Ureter (tissue), 1 donor: ENCODE measurements around the gene AGMO. TPM values are rescaled to one million over a fixed set of nuclear protein-coding genes. Genes with fewer than 3 reads are reported as not detected.

Experiments used
- DNase-seq: peaks from one replicate; pipeline ENCODE4 v3.0.0-alpha.2; 2020; ENCODE audit warnings: low spot score
- total RNA-seq: library from RNA; stranded (reverse); gene quantifications from one replicate; pipeline ENCODE4 v1.2.4, GENCODE V29; 2023
- donor health status: DM: yes; HTN: yes; CAD: no.

The AGMO gene
- total RNA-seq, 1 donor from 2014 or later: 6.8 TPM

DNA sequence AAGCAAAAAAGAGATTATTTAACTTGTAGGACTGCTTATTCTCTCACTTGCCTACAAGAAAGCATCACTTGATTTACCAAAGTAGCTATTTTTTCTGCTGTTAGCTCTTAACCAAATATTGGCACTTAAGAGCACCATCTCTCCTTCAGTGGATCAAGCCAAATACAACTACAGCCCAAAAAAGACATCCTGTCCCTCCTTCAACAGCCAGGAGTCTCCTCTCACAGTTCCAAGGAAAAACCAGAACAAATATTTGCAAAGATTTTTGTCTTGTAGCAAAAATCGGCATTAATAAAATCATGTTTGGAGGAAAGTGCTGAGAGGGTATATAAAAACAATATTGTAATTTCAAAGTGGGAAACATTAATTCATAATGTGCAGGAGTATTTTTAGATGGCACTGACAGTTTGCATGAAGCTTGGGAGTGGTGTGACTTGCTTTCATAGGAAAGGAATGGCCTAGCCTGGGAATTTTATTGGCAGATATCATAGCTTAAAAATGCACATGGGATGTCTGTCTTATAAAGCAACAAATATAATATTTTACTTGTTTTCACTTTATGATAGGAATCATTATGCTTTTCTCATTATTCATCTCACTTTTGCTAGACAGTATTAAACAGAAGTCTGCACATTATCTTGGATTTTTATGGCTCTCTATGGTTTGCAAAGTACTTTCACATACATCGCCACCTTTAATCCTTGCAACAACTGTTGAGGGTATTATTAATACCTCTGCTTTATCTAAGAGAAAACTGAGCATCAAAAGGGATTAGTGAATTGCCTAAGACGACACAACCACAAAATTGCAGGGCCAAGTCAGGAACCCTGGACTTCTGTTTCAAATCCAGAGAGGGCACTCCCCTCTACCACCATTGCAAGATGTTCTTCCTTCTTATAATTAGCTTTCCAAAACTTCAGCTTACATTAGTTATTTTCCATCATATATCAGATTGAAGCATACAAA is 103.5 kb downstream of the AGMO start:
- no peak for DNase-seq

DNA sequence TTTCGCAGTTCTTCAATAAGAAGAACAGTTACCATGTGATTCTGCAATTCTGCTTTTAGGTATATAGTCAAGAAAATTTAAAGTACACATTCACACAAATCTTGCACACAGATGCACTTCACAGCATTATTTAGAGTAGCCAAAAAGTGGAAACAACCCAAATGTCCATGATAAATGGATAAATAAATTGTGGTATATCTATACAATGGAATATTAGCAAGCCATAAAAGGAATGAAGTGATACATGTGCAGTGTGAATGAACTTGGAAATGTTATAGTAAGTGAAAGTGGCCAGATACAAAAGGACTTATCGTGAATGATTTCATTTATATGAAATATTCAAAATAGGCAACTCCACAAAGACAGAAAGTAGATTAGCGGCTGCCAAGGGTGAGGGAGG is 109.1 kb downstream of the AGMO start:
- DNase-seq: no peak

DNA sequence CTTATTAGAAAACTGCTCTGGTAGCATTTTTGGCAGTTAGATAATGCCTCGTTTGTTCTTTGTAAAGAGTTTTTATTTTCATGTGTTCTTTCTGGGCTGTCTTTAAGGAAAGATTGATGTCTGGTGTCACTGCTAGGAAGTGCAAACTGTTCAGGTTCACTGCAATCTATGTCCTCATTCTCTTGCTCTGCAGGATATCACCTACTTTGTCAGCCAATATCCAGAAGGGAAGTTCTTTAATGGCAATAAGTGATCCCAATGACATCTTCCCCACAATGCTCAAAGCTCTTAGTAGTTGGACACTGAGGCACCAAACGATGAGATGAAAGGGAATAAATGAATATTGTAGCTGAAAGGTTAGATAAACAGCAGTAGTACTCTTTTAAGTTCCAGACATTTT is 115.1 kb downstream of the AGMO start:
- no peak for DNase-seq

DNA sequence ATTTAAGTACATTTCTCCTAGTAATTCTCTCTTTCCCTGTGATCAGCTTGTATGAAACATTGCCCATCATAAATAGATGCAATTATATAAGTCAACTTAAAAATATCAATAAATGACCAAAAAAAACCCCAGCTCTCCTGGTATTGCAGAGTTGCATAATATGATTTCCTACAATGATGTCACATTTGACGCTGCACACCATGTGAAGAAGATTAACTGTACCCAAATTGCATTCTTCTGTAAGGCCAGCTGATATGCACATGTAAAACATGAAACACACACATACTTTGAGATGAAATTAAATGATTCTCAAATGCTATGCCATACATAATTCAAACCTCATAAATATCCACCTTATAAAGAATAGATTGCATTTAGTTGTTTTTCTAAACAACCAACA is 115.5 kb downstream of the AGMO start:
- no peak for DNase-seq

DNA sequence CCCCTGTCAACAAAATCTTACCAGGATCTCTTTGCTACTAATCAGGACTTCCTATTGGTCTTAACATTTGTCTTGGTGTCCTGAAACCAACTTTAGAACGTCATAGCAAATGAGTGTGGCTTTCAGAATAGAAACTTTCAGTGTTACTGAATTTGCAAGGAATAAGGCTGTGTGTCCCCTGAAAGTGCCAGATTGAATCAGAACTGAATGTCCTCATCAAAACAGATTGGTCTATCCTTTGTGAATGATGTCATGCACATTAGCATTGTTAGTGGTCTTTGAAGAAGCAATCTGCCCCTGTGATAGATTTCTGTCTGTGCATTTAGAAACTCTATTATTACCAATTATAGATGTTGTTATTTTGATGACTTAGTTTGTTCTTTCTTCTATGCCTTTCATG is 119.9 kb downstream of the AGMO start:
- no peak for DNase-seq

DNA sequence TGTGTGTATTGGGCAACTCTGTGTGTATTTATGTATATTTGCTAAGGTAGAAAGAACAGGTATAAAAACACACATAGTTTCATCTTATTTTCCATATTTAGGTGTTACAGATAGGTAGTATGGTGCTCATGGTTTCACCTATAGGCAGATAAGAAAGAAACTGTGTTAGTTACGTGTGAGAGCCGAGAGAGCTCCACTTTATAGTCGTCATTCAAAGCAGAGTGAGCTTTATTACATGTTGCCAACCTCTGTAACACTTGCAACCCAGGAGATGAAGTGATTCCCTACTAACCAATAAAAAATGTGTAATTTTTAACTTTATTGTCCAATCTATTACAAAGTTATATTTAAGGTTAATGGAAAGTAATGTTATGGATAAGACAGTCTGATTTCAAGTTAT is 121.3 kb downstream of the AGMO start:
- DNase-seq: no peak

DNA sequence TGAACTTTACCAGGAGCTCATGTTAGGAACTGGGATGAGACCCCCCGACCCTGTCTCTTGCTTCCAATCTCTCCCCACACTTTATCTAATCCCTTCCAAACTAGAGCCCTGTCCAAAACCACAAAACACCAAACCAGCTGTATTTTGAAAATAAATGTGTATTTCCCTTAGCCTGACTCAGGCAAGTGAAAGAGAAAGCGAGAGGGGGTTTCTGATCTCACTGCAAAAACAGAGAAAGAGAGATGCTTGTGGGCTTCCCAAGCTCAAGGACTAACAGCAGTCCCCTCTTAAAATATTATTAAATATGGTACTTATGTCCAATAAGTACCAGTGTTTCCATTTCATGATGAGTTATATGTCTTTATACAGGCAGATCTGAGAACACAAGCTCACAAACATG is 122.0 kb downstream of the AGMO start:
- DNase-seq: no peak

DNA sequence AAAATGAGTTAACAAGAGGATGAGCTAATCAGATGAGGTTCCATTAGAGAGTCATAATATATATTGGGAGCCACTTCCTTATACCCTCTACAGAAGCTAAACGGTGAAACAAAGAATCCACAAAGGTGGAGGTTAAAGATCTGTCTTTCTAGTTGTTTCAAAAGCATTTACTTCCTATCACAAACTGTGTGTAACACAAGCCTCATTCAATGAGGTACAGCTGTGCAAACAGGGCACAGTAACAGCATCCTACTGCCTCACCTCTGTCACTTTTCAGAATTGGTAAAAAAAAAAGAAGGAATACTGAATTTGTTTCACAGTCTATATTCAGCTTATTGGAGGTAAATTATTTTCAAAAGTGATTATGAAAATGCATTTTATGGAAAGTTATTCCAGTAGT is 128.7 kb downstream of the AGMO start:
- DNase-seq: no peak

DNA sequence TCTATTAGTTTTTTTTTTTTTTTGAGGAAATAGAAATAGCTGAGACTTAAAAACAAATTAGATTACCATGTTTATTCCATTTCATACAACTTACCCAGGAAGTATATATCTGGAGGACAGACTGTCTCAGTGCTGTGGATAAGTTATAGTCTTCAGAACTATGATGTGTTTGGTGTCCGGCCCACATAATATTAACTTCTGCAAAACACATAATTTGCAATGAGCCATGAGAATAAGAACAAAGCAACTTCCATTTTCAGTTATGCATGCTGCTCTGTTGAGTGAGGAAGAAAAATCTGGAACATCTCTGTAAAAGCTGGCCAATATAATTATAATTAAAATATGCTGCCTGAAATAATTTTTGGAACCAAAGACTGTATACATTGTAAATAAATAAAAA is 130.9 kb downstream of the AGMO start:
- no peak for DNase-seq

DNA sequence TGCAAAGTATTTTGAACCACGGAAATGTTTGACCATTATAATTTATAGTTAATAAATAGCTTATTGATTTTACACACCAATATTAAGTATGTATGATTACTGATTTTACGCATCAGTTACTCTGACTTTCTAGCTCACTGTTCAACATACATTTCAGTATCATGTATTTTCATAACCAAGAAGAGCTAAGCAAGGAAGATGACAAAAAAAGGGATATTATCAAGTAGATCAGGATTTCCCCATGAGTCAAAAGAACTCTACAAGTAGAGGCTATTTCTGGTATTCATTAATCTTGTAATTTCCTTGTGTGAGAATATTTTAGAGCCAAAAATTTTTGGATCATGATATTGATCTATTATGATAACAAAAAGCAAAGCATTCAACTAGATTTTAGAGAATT is 131.6 kb downstream of the AGMO start:
- no peak for DNase-seq

DNA sequence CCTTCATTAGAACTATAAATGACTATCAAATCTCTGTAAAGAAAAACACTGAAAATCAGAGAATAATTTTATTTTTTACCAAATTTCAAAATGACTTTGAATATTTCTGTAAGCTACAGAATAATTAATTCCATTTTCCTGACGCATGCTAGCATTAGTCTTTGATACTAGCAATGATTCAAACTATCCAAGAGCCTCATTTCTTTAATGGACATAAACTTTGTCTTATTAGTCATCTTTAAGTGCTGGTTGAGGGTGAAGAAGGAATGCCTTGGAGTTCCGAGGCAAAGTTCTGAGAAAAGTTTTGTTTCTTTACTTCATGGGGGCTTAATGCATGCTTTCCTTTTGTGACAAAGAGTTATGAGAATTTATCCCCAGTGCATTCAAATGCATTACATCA is 137.3 kb downstream of the AGMO start:
- DNase-seq: no peak

DNA sequence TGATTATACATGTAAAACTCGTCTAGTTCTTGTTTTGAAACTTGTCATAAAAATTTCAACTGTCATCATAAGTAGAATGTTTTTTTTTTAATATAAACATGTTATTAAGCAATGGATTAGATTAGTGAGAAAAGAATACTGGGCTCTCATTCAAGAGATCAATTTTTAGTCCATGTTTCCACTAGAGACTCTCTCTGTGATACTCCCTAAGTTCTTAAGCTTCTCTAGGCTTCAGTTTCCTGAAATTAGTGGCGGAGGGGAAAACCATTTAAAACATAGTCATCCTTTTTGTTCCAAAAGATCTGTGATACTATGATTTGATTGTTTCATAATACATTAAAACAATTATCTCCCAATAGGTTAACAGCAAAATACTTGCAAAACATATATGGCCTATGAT is 142.2 kb downstream of the AGMO start:
- DNase-seq: no peak

DNA sequence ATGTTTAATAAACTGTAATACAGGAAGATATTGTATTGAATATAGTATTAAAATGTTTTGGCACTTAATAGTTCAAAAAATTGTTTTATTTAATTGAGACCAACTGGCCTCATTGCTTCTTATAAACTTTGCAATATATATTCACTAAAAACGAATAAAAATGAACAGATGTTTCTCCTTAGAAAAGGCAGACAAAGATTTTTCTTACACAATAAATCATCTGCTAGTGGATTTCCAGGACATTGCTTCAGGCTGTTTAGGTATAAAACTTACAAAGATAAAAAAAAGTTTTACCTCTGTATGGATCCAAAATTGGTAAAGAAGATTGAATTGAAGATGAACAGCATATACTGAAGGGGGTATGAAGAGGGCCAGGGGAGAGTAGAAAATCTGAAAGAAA is 143.6 kb downstream of the AGMO start:
- DNase-seq: no peak

DNA sequence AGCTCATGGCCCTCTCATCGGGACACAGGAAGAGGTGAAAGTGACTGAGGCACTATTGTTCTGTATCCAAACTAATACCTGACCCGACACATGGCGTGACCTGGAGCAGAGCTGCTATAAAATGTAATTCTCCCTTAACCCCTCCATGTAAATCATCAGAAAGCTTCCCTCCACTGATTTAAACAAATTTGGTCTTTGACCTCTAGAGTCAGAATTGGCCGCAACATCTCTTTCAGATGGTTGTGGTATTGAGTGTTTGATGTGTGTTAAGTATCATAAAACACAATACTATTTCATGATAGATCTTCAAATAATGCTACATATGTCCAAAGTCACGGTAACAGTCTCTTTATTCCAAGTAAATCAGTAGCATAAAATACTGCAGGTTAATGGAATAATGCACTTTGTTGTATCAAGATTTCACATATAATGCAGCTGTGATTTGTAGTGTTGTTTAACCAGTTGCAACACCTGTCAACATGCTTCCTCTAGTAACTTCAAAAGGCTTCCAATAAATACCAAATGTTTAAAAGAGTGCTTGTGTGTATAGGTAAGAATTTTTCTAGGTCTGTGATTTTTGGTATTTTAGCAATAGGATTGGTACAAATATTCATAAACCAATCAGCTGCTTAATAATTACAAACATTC is 144.3 kb downstream of the AGMO start:
- no peak for DNase-seq

DNA sequence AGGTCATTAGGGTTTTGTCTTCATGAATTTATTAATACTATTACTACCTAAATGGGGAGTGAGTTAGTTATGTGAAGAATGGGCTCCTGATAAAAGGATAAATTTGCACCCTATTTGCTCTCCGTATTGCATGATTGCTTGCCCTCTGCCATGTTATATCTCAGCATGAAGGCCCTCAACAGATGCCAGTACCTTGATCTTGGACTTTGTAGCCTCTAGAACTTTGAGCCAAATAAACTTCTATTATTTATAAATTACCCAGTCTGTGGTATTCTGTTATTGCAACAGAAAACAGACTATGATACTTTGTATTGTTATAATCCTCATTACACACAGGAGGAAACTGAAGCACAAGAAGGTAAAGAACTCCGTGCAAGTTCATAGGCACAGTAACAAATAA is 150.8 kb downstream of the AGMO start:
- DNase-seq: no peak

DNA sequence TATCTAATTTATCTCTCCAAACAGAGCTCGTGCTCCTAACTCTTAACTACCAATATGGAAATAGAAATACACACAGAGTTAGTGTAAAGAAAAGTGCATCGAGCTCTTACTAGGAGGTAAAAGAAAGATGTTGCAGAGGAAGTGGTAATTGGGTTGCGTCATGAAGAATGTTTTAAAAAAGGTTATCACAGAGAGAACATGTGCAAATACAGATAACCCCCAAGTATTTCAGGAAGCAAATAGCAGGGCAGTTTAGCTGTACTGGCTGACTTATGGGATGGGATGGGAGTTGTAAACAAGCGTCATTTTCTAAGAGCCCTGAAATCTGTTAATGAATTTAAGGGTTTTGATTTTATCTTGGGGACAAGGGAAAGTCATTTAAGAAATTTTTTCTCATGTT is 153.9 kb downstream of the AGMO start:
- DNase-seq: no peak

DNA sequence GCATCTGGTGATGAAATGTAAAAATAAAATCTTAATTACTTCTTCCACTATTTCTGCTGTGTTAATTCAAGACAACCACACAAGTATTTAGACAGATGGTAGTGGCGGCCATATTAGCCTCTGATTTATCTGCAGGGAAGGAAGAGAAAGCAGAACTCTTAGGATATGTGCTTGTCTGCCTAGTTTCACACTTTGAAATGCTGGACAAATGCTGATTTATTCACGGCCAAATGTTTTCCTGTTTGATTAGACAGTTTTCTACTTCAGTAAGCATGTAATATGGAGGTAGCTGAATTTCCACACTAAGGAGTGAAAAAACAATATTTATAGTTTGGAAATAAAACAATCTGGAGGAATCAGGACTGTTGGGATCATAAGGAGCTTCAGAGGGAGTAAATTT is 158.1 kb downstream of the AGMO start:
- no peak for DNase-seq

DNA sequence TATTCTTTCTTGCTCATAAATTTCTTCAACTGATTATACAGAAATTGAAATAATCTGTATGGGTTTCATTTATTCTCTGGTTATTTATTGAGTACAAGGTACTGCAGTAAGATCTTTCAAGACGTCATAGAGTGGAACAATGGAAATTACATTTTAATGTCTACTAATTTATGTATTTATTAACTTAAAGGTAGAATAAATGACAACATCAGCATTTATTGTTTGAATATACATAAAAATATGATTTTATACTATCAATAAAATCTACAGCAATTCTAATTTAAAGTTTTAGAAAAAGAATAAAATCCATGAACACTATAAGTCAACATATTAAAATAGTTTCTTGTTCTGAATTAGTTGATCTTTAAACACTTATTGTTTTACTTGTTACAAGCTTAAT is 158.5 kb downstream of the AGMO start:
- DNase-seq: no peak

DNA sequence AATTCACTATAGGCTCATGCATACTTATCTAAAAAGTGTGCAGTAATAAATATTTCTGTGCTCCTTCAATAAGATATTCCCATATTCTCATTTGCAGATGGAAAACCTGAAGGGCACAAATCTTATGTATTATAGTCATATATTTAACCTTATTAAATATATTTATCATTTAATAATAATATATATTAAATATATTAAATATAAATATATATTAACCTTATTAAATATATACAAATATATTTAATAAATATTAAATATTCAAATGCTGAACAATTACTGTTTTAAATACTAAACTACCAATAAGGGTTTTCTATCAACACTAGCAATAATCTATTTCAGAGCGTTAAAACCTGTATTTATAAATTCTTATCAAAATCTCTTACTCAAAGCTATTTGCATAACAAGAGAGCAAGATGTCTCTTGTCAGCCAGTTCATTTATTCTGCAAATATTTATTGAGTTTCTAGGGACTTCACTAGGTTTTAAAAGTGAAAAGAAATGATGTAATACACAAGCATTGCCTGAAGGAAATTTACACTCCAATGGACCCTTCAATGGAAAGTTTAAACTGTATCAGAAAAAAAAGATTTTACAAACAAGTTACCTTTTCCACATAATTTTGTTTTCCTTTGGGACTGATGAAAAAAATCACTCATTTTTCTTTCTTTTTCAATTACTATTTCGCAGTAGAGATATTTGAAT is 159.2 kb downstream of the AGMO start:
- DNase-seq: no peak

DNA sequence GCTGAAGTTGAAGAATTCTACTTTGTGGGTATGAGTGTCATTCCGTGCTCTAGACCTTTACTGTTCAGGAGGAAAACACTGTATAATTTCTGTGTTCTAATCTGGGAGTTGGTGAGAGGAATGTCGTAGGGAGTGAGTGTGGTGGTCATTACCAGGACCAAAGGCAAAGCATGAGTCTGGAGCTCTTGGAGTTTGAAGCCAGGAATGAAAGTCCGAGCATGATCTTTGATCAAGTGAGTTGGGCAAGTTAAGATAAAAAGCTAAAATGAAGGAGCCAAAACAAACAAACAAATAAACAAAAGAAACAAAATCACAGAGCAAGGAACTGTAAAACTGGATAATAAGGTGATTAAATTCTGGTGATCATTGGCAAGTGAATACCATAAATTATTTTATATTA is 161.4 kb downstream of the AGMO start:
- DNase-seq: no peak

DNA sequence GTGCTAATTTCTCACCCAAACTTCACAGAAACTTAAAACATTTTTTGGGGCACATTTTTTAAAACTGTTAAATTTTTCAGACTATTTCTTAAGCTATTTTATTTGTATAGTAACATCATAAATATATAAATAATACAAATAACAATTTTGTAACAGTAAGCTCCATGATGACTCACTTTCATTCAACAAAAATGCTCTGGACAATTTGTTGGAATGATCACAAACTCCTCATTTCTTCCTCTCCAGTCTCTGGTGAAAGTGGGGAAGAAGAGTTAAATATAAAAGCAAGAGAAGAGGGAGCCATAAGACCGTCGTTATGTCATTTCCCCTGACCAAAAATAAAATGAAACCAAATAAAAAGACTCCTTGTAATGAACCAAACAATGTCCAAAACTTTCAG is 162.4 kb downstream of the AGMO start:
- DNase-seq: no peak

DNA sequence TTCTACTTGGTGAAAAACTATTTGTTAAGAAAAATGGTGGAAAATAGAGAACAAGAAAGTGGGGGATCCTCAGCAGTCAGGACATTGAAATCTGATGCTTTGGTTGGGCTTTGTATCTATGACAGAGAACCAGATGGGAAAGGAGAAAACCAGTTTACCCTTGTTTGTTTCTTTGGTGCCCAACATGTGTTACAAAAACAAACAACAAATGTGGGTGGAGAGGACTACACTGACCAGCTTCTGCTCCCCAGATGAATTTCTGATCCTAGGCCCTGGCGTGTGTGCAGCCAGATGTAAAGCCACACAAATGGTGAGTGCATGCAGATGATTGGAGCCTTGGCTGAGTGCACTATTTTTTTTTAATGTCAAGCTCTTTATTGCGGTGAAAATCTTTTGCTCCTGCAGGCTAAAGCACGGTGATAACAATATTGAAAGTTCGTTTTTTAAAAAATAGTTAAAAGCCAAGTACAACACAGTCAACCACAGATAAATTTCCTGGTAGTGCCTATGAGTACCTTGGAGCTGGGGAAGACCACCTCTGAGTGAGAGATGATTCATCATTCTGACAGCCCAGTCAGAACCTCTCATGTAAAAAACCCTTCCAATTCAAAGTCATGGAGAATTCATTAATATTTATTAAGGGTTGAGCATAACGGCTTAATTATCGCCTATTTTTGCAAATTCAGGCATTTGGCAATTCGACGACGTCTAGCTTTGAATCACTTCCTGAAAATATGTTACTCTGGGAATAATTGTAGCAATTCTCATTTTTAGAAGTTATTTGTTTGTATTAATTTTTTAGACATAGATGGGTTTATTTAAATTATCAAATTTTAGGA is 163.7 kb downstream of the AGMO start:
- no peak for DNase-seq
